ENCODE data around the gene DNAJC17. TPM values are rescaled to one million over a fixed set of nuclear protein-coding genes. Genes with fewer than 3 reads are reported as not detected.

DNAJC17 gene
- total RNA-seq, 4 donors from 2014 or later, result 23.9 to 61.5 (median 36.3) TPM

GRCh38 chr15:40825661-40826422, 18.6 kb upstream of the DNAJC17 start:
- TF ChIP-seq CTCF (IDR thresholded peaks at IDR 0.05) (no peak), POLR2A (IDR thresholded peaks at IDR 0.05) (no peak), EP300 (IDR thresholded peaks at IDR 0.05) (no peak)
- 70 to 75% methylated on average over 5 of the region's 5 CpGs for WGBS, 2 donors
- no peak for DNase-seq (ENCODE audit: low spot score in 2 of 2)
- Histone ChIP-seq H3K4me3 (no peak overlapping the region), H3K27me3 (no peaks in the 10 kb centered on the region), H3K27ac (no peak overlapping the region), H3K36me3 (no peaks in the 10 kb centered on the region), H3K4me1 (no peaks in the 10 kb centered on the region), H3K9me3 (no peaks in the 10 kb centered on the region)

GRCh38 chr15:40823572-40824343, 16.5 kb upstream of the DNAJC17 start:
- WGBS, 2 donors, result 89 to 93% methylated on average over 1 of the region's 1 CpG
- no peak for DNase-seq (ENCODE audit: low spot score in 2 of 2)
- TF ChIP-seq POLR2A (IDR thresholded peaks at IDR 0.05) (no peak), CTCF (IDR thresholded peaks at IDR 0.05) (no peak), EP300 (IDR thresholded peaks at IDR 0.05) (no peak)

GRCh38 chr15:40821195-40821594, 13.9 kb upstream of the DNAJC17 start:
- TF ChIP-seq CTCF (IDR thresholded peaks at IDR 0.05) (no peak), EP300 (IDR thresholded peaks at IDR 0.05) (no peak), POLR2A (IDR thresholded peaks at IDR 0.05) (no peak)
- H3K36me3 ChIP-seq, result no peaks in the 10 kb centered on the region

More at GRCh38 chr15:40823572-40824343, 16.5 kb upstream of the DNAJC17 start:
- no peak overlapping the region for H3K4me3 ChIP-seq
- H3K27me3 ChIP-seq, result no peaks in the 10 kb centered on the region
- no peaks in the 10 kb centered on the region for H3K9me3 ChIP-seq
- H3K36me3 ChIP-seq, result no peaks in the 10 kb centered on the region
- H3K4me1 ChIP-seq, result no peaks in the 10 kb centered on the region
- no peak overlapping the region for H3K27ac ChIP-seq

GRCh38 chr15:40819048-40819447, 11.8 kb upstream of the DNAJC17 start:
- Histone ChIP-seq H3K27me3 (no peaks in the 10 kb centered on the region), H3K4me3 (no peak overlapping the region), H3K27ac (no peak overlapping the region), H3K36me3 (peaks cover 0 to 20% (median 0%) of the 10 kb centered on the region in 3 donors), H3K9me3 (no peaks in the 10 kb centered on the region), H3K4me1 (no peaks in the 10 kb centered on the region)
- WGBS, 2 donors, result 73 to 81% methylated on average over 7 of the region's 7 CpGs
- DNase-seq (ENCODE audit: low spot score in 2 of 2), result no peak
- no peak for TF ChIP-seq EP300 (IDR thresholded peaks at IDR 0.05)
- no peak for TF ChIP-seq POLR2A (IDR thresholded peaks at IDR 0.05)
- TF ChIP-seq CTCF (IDR thresholded peaks at IDR 0.05), result no peak

More at GRCh38 chr15:40821195-40821594, 13.9 kb upstream of the DNAJC17 start:
- WGBS, 2 donors, result 85 to 89% methylated on average over 2 of the region's 2 CpGs
- no peak overlapping the region for H3K27ac ChIP-seq
- no peaks in the 10 kb centered on the region for H3K9me3 ChIP-seq
- no peak overlapping the region for H3K4me3 ChIP-seq
- H3K27me3 ChIP-seq, result no peaks in the 10 kb centered on the region
- DNase-seq (ENCODE audit: low spot score in 2 of 2), result no peak
- no peaks in the 10 kb centered on the region for H3K4me1 ChIP-seq

All from tibial nerve (tissue), 4 donors.